HG03460 (cell line): ENCODE results near the gene XKR7.

Experiments used
- ATAC-seq: cut with Tn5 transposase; IDR thresholded peaks from one replicate; pipeline ENCODE4 v1.9.1; 2021; ENCODE audit not compliant: unreplicated experiment

Gene XKR7

GRCh38 chr20:32037929-32038328, 70.0 kb downstream of the XKR7 start:
- no peak for ATAC-seq

- no peak for ATAC-seq
Measured at GRCh38 chr20:32040142-32040953, 72.4 kb downstream of the XKR7 start.

DNA sequence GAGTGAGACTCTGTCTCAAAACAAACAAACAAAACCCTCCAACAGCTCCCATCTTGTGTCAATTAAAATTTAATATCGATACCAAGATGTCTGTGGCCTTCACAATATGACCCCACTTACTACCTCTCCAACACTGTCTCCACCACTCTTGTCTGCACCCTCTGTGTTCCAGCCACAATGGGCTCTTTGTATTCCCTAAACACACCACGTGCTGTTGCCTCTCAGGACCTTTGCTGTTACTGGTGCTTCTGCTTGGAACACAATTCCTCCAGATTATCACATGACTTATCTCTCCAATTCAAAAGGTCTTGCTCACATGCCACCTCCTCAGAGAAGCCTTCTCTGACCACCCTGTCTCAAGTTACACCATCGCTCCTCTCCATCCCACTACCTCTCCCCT, 78.0 kb downstream of the XKR7 start:
- ATAC-seq, result no peak

DNA sequence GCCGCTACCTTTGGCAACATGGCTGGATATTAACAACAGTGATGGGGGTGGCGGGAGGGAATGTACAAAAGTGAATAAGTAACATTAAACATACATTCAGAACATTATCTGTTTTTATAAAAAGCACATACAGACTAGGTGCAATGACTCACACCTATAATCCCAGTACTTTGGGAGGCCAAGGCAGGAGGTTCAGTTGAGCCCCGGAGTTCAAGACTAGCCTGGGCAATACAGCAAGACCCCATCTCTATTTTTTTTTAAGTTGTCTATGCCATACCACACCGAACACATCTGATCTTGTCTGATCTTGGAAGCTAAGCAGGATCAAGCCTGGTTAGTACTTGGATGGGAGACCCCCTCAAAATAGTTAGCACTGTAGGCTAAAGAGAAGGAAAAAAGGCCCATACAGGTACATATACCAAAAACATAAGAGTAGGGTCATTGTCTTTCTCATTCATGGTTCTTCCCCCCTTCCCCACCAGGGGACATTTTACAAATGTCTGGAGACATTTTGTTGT, 82.4 kb downstream of the XKR7 start:
- ATAC-seq, result no peak

GRCh38 chr20:32050851-32051556, 83.1 kb downstream of the XKR7 start:
- ATAC-seq, result no peak

DNA sequence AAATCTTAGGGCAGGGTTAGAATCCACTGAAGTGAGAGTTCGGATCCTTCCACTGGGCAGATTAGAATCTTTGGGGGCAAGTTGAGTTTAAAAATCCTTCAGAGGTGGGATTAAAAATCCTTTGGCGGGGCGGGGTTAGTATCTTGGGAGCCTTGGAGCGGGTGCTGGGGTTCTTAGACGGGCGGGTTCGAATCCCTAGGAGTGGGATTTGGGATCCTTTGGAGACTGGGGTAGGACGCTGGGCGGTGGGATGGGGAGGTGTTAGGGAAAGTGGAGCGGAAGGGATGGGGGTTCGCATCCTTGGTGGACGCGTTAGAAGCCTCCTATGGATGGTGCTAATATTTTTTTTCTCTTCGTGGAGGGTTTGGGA, 83.8 kb downstream of the XKR7 start:
- no peak for ATAC-seq

GRCh38 chr20:32052090-32052777, 84.3 kb downstream of the XKR7 start, which contains the start of gene HCK:
Gene HCK (plus strand): TSS chr20:32052242.
- ATAC-seq, result no peak

DNA sequence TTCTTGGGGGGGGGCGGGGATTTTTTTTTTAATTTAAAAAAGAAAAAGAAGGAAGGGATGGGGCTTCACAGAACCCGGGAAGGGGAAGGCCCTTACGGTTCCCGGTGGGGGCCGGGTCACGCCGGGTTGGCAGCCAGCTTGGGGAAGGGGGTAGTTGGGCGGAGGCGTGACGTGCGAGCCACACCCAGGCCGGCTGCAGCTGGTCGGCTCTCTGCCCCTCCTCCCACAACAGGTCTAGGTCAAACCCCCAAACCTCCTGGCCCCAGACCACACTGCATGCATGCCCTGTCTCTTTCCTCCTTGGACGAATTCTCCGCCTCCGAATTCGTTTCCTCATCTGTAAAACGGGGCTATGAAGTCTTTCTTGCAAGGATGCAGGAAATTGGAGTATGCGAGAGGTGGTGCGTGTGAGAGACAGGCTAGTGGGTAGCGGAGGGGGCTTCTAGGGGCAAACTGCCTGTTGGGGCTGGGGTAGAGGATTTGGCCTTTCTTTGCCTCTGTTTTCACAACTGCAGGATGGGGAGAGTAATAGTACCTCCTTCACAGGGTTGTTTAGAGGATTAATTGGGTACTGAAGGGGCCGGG, 84.9 kb downstream of the XKR7 start:
- no peak for ATAC-seq
